Transverse colon (tissue), 4 donors: ENCODE measurements around the gene ARF5. TPM values are rescaled to one million over a fixed set of nuclear protein-coding genes. Genes with fewer than 3 reads are reported as not detected.

Source experiments
- DNase-seq: peaks from one replicate; pipeline ENCODE4 v3.0.0-alpha.2; 2019
- H3K27ac ChIP-seq, 4 donors: fragments of 200-600 bp; sonication (generic); 2 replicates each; pipeline ENCODE4 v1.5.1; 2016 to 2018; ENCODE audit warnings: inconsistent platforms in 4 of 4
- H3K27me3 ChIP-seq: fragments of 200-600 bp; sonication (generic); 2 replicates; pipeline ENCODE4 v1.5.1; 2017; ENCODE audit warnings: inconsistent platforms
- H3K36me3 ChIP-seq, 4 donors: fragments of 200-600 bp; sonication (generic); 2 replicates each; pipeline ENCODE4 v1.5.1; 2017 to 2019; ENCODE audit warnings: inconsistent platforms in 4 of 4
- H3K4me1 ChIP-seq, 4 donors: fragments of 200-600 bp; sonication (generic); 2 replicates each; pipeline ENCODE4 v1.5.1; 2017 to 2020; ENCODE audit warnings: inconsistent platforms in 4 of 4
- H3K4me3 ChIP-seq, 4 donors: fragments of 200-600 bp; sonication (generic); 1 replicate in 1 of 4; 2 replicates in 3 of 4; pipeline versions ENCODE4 v1.5.1 to v1.6.1; 2017 to 2019; ENCODE audit warnings: inconsistent platforms in 4 of 4
- H3K9me3 ChIP-seq, 2 donors: fragments of 200-600 bp; sonication (generic); 2 replicates each; pipeline ENCODE4 v1.5.1; 2017 to 2019; ENCODE audit warnings: inconsistent platforms in 2 of 2
- EP300 ChIP-seq: sonication (generic); formaldehyde crosslinking; IDR thresholded peaks from one replicate; pipeline ENCODE4 v1.6.1; 2017; ENCODE audit warnings: antibody characterized with exemption, low read depth
- POLR2A ChIP-seq: fragments of 450-650 bp; IDR thresholded peaks from one replicate; pipeline ENCODE4 v1.6.1; 2016; ENCODE audit warnings: antibody characterized with exemption, mild to moderate bottlenecking, moderate library complexity
- POLR2AphosphoS5 ChIP-seq, 3 donors: sonication (generic); formaldehyde crosslinking; IDR thresholded peaks; one replicate each; pipeline ENCODE4 v1.6.1; 2016; ENCODE audit warnings: antibody characterized with exemption in 3 of 3
- WGBS, 2 donors: methylation state at CpG; one replicate each; pipeline ENCODE4 v1.1.5; 2018; ENCODE audit warnings: low coverage in 1 of 2; 5-methylcytosine and 5-hydroxymethylcytosine counted together
- in situ Hi-C, 4 donors: fragments of 200-750 bp; cut with MboI; loops; one replicate each; pipeline versions ENCODE4 v1.15.0 to v1.15.1; 2017; ENCODE audit warnings: low sequenced_read_pairs in 3 of 4, low pct_ligation_motif_present in 1 of 4, low pct_unique_long_range_greater_than_20kb in 1 of 4
- intact Hi-C: fragments of 100-400 bp; cut with DNase I; formaldehyde crosslinking; loops from one replicate; pipeline ENCODE4 v1.15.1; 2023; ENCODE audit warnings: low total_unique reads
- total RNA-seq, 4 donors: library from RNA; depleted of rRNA; stranded (reverse); fragments of >200 nt; gene quantifications; one replicate each; pipeline ENCODE4 v1.1.0, GENCODE V29; 2016
- TF ChIP-seq, protein P1 (sequence below), 5 experiments: fragments of 200-600 bp in 3 of 5; fragments of 450-650 bp in 2 of 5; sonication (generic) in 3 of 5; IDR thresholded peaks; 1 replicate in 2 of 5; 2 replicates in 3 of 5; pipeline ENCODE4 v1.5.1; 2016 to 2017; ENCODE audit warnings: antibody characterized with exemption in 5 of 5, inconsistent platforms in 3 of 5, mild to moderate bottlenecking in 2 of 5, moderate library complexity in 1 of 5

ARF5 gene
- total RNA-seq, 4 donors from 2014 or later: 70.1 to 379 (median 194) TPM

DNA sequence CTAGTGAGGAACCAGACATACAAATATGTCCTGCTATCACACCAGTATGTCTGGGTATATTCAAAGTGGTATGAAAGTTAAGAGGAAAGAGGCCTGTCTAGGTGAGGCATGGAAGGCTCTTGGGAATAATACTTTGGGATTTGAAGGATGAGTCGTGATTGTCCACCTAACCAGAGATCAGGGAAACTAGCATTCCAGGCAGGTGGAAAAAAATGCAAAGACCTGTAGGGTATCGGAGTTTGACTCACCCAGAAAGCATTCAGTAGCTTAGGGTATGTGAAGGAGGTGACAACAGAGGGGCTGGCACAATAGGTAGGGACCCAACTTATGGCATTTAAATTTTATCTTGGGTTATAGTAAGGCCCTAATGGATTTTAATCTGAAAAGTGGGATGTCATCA, 1.9 kb upstream of the ARF5 start:
- no peaks in the 10 kb centered on the region for H3K27me3 ChIP-seq
- 93 to 94% methylated on average over 2 of the region's 2 CpGs for WGBS, 2 donors
- H3K36me3 ChIP-seq: peaks cover 0 to 23% (median 10%) of the 10 kb centered on the region in 4 donors
- TF ChIP-seq POLR2AphosphoS5 (IDR thresholded peaks at IDR 0.05) (no peak), POLR2A (no peak), EP300 (no peak)
- TF ChIP-seq, protein P1, sequence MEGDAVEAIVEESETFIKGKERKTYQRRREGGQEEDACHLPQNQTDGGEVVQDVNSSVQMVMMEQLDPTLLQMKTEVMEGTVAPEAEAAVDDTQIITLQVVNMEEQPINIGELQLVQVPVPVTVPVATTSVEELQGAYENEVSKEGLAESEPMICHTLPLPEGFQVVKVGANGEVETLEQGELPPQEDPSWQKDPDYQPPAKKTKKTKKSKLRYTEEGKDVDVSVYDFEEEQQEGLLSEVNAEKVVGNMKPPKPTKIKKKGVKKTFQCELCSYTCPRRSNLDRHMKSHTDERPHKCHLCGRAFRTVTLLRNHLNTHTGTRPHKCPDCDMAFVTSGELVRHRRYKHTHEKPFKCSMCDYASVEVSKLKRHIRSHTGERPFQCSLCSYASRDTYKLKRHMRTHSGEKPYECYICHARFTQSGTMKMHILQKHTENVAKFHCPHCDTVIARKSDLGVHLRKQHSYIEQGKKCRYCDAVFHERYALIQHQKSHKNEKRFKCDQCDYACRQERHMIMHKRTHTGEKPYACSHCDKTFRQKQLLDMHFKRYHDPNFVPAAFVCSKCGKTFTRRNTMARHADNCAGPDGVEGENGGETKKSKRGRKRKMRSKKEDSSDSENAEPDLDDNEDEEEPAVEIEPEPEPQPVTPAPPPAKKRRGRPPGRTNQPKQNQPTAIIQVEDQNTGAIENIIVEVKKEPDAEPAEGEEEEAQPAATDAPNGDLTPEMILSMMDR (IDR thresholded peaks at IDR 0.05): no peak
- no peak overlapping the region for H3K4me3 ChIP-seq
- H3K4me1 ChIP-seq: peaks cover 25 to 60% (median 45%) of the 10 kb centered on the region in 4 donors
- intact Hi-C loops: no loop called here
- in situ Hi-C loops: no loop called here
- no peaks in the 10 kb centered on the region for H3K9me3 ChIP-seq
- H3K27ac ChIP-seq: peak overlapping the region in 1 of 4 donors; percentile 94
- no peak for DNase-seq

GRCh38 chr7:127587663-127588018, 570 bp upstream of the ARF5 start:
- Histone ChIP-seq H3K27ac (peak overlapping the region; percentile 91 to 97 (median 93)), H3K4me3 (peak overlapping the region; percentile 41 to 100 (median 93)), H3K4me1 (peaks cover 21 to 47% (median 37%) of the 10 kb centered on the region in 4 donors), H3K27me3 (no peaks in the 10 kb centered on the region), H3K36me3 (peaks cover 0 to 19% (median 5%) of the 10 kb centered on the region in 4 donors), H3K9me3 (no peaks in the 10 kb centered on the region)
- in situ Hi-C loops: no loop called here
- no peak for TF ChIP-seq EP300
- TF ChIP-seq POLR2AphosphoS5 (IDR thresholded peaks at IDR 0.05): no peak
- TF ChIP-seq, protein P1 (IDR thresholded peaks at IDR 0.05): no peak
- no peak for TF ChIP-seq POLR2A
- intact Hi-C loops: no loop called here
- WGBS, 2 donors: 68% methylated on average over 19 of the region's 20 CpGs; no CpG with 5 or more reads in 1 of the 2 donors
- peak; percentile 20 for DNase-seq

DNA sequence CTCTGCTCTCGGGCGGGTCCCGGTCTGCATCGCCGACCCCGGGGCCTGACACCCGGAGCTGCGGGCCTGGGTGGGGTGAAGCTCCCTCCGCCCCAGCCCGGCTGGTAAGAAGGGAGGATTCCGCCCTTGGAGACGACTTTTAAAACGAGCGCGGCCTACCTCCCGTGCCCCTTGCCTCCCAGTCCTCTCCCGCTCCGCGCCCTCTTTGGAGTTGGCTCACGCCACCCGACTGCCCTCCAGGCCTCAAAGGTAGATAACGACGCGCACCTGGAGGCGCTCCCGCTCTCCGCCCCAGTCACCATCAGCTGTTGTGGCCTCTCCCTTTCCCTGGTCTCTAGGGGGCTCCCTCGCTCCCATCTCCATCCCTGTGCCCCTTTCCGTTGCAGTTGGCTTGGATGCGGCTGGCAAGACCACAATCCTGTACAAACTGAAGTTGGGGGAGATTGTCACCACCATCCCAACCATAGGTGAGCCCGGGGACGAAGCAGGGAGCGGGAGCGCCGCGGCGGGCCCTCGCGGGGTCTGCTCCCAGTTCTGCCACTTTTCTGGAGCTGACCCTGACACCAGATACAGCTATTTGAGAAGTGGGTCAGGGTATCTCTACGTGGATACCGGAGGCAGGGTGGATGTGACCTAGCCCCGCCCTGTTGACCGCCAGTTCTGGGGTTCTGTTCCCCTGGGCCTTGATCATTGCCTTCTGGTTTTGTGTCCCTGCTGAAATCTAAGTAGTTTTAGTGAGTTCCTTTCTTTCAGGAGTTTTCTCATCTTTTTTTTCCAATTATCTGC, 679 bp downstream of the ARF5 start:
- Histone ChIP-seq H3K27ac (peak overlapping the region; percentile 91 to 97 (median 93)), H3K9me3 (no peaks in the 10 kb centered on the region), H3K27me3 (no peaks in the 10 kb centered on the region), H3K4me3 (peak overlapping the region; percentile 90 to 100 (median 93)), H3K36me3 (peaks cover 0 to 16% (median 5%) of the 10 kb centered on the region in 4 donors), H3K4me1 (peaks cover 14 to 35% (median 28%) of the 10 kb centered on the region in 4 donors)
- 13% methylated on average over 34 of the region's 43 CpGs; no CpG with 5 or more reads in 1 of the 2 donors for WGBS, 2 donors
- DNase-seq: peak; percentile 58
- TF ChIP-seq, protein P1 (IDR thresholded peaks at IDR 0.05): peak in 3 of 5 experiments; percentile 8 to 22 (median 16)
- TF ChIP-seq POLR2AphosphoS5 (IDR thresholded peaks at IDR 0.05) (no peak), EP300 (no peak), POLR2A (no peak)
- intact Hi-C loops: no loop called here
- in situ Hi-C loops: no loop called here

GRCh38 chr7:127589896-127590295, 1.7 kb downstream of the ARF5 start:
- H3K27ac ChIP-seq: no peak overlapping the region
- 80% methylated on average over 3 of the region's 3 CpGs; no CpG with 5 or more reads in 1 of the 2 donors for WGBS, 2 donors
- H3K27me3 ChIP-seq: no peaks in the 10 kb centered on the region
- peaks cover 0 to 16% (median 5%) of the 10 kb centered on the region in 4 donors for H3K36me3 ChIP-seq
- DNase-seq: no peak
- in situ Hi-C loops: loop anchor here in 1 of 4 donors (10.0 kb wide), 1 partner anchor 55 kb away; no protein-coding TSS in a partner anchor
- peaks cover 6 to 25% (median 19%) of the 10 kb centered on the region in 4 donors for H3K4me1 ChIP-seq
- TF ChIP-seq POLR2A: no peak
- TF ChIP-seq, protein P1 (IDR thresholded peaks at IDR 0.05): no peak
- no peak for TF ChIP-seq EP300
- no peak for TF ChIP-seq POLR2AphosphoS5 (IDR thresholded peaks at IDR 0.05)
- H3K4me3 ChIP-seq: no peak overlapping the region
- intact Hi-C loops: loop anchor here (10.0 kb wide), 1 partner anchor 55 kb away; no protein-coding TSS in a partner anchor
- no peaks in the 10 kb centered on the region for H3K9me3 ChIP-seq
